A549 (cell line): ENCODE measurements around the gene ABCA3.

Experiments
- HES2 ChIP-seq: fragments of >200 bp; sonication (Bioruptor Twin); formaldehyde crosslinking; IDR thresholded peaks from 2 replicates; pipeline ENCODE4 v1.6.1; 2016
- POLR2A ChIP-seq: IDR thresholded peaks from 2 replicates; pipeline ENCODE4 v1.6.1; 2012; ENCODE audit warnings: mild to moderate bottlenecking, low read length
- RFX5 ChIP-seq: fragments of 450-650 bp; IDR thresholded peaks from 2 replicates; pipeline ENCODE4 v1.7.1; 2014; ENCODE audit warnings: antibody characterized with exemption, mild to moderate bottlenecking, moderate library complexity
- RNF2 ChIP-seq: fragments of 200-600 bp; sonication (generic); IDR thresholded peaks from 2 replicates; pipeline ENCODE4 v1.6.1; 2016; ENCODE audit warnings: low read depth, mild to moderate bottlenecking, antibody characterized with exemption, moderate library complexity, borderline replicate concordance
- TF ChIP-seq, protein P1 (sequence below): fragments of >200 bp; sonication (Bioruptor Twin); formaldehyde crosslinking; IDR thresholded peaks from 3 replicates; pipeline ENCODE4 v1.5.1; 2016
- TF ChIP-seq, protein P2 (sequence below): fragments of 250-450 bp; sonication (Bioruptor Pico); IDR thresholded peaks from 2 replicates; pipeline ENCODE4 v1.5.0; 2020; ENCODE audit warnings: low read depth, mild to moderate bottlenecking, moderate library complexity

DNA sequence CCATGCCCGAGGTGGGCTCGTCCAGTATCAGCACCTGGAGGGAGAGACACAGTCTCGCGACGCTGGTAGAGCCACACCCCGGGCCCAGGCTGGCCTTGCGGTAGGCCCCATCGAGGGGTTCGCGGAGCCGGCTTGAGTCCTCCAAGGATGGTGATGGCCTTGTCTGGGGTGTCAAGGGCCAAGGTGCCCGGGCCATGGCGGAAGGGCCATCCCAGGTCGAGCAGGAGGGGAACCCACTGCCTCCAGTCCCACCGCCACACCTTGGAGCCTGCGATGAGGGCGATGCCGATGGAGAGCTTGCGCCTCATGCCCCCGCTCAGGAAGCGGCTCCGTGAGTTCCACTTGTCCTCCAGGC, 43.0 kb downstream of the ABCA3 start:
- TF ChIP-seq, protein P1, sequence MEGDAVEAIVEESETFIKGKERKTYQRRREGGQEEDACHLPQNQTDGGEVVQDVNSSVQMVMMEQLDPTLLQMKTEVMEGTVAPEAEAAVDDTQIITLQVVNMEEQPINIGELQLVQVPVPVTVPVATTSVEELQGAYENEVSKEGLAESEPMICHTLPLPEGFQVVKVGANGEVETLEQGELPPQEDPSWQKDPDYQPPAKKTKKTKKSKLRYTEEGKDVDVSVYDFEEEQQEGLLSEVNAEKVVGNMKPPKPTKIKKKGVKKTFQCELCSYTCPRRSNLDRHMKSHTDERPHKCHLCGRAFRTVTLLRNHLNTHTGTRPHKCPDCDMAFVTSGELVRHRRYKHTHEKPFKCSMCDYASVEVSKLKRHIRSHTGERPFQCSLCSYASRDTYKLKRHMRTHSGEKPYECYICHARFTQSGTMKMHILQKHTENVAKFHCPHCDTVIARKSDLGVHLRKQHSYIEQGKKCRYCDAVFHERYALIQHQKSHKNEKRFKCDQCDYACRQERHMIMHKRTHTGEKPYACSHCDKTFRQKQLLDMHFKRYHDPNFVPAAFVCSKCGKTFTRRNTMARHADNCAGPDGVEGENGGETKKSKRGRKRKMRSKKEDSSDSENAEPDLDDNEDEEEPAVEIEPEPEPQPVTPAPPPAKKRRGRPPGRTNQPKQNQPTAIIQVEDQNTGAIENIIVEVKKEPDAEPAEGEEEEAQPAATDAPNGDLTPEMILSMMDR: no peak
- TF ChIP-seq POLR2A (no peak), RFX5 (no peak), RNF2 (no peak), HES2 (no peak)
- TF ChIP-seq, protein P2, sequence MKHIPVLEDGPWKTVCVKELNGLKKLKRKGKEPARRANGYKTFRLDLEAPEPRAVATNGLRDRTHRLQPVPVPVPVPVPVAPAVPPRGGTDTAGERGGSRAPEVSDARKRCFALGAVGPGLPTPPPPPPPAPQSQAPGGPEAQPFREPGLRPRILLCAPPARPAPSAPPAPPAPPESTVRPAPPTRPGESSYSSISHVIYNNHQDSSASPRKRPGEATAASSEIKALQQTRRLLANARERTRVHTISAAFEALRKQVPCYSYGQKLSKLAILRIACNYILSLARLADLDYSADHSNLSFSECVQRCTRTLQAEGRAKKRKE (CRISPR knock-in tag): no peak
